NCI-H82 treated with DMSO at 0.1 percent for 48 hours (cell line): ENCODE measurements around the gene MACF1.

Experiments
- DNase-seq: peaks from one replicate; lab custom pipeline; 2025; ENCODE audit not compliant: unreplicated experiment; lab: John Stamatoyannopoulos, UW

The MACF1 gene

GRCh38 chr1:39391691-39392679 lies 187.5 kb downstream of the MACF1 start:
- DNase-seq: no peak

- DNase-seq: no peak
These were observed 188.5 kb downstream of the MACF1 start for GRCh38 chr1:39392851-39393573.

GRCh38 chr1:39393645-39394044 lies 189.2 kb downstream of the MACF1 start:
- no peak for DNase-seq

- DNase-seq: no peak
These were observed 189.6 kb downstream of the MACF1 start for GRCh38 chr1:39394059-39394458.

GRCh38 chr1:39394598-39394997 lies 190.1 kb downstream of the MACF1 start:
- no peak for DNase-seq

GRCh38 chr1:39395357-39395831 lies 190.9 kb downstream of the MACF1 start:
- peak; percentile 46 for DNase-seq

GRCh38 chr1:39396671-39397070 lies 192.2 kb downstream of the MACF1 start:
- no peak for DNase-seq

- no peak for DNase-seq
These were observed 193.0 kb downstream of the MACF1 start for GRCh38 chr1:39397487-39397886.

GRCh38 chr1:39398278-39399021 lies 194.0 kb downstream of the MACF1 start:
- no peak for DNase-seq

- DNase-seq: peak; percentile 18
These were observed 196.6 kb downstream of the MACF1 start for GRCh38 chr1:39401106-39401505.

- DNase-seq: no peak
These were observed 200.4 kb downstream of the MACF1 start for GRCh38 chr1:39404876-39405275.

GRCh38 chr1:39405358-39405757 lies 200.9 kb downstream of the MACF1 start:
- DNase-seq: no peak

GRCh38 chr1:39406533-39407450 lies 202.3 kb downstream of the MACF1 start:
- no peak for DNase-seq

- DNase-seq: peak; percentile 16
These were observed 203.0 kb downstream of the MACF1 start for GRCh38 chr1:39407510-39407895.

- DNase-seq: no peak
These were observed 203.6 kb downstream of the MACF1 start for GRCh38 chr1:39407896-39408640.

GRCh38 chr1:39408641-39409054 lies 204.2 kb downstream of the MACF1 start:
- DNase-seq: peak; percentile 94

GRCh38 chr1:39409055-39409816 lies 204.7 kb downstream of the MACF1 start:
- DNase-seq: no peak

- DNase-seq: no peak
These were observed 206.5 kb downstream of the MACF1 start for GRCh38 chr1:39410915-39411436.
